Keratinocyte (primary cell): ENCODE results near the gene FRY.

ENCODE experiments used
- EZH2 ChIP-seq: IDR thresholded peaks from one replicate; pipeline ENCODE4 v1.6.1; 2012; ENCODE audit warnings: inconsistent platforms, mild to moderate bottlenecking, low read length, moderate library complexity
- TF ChIP-seq, protein P1 (sequence below), 3 experiments: IDR thresholded peaks in 1 of 3; conservative IDR thresholded peaks in 1 of 3; optimal IDR thresholded peaks in 1 of 3; 2 replicates in 2 of 3; 3 replicates in 1 of 3; pipeline versions ENCODE3 to v1.5.1; 2011; ENCODE audit warnings: low read length in 3 of 3, mild to moderate bottlenecking in 3 of 3, moderate library complexity in 2 of 3, control low read depth in 1 of 3, inconsistent platforms in 1 of 3; ENCODE audit not compliant: insufficient read depth in 2 of 3; ENCODE audit errors: extremely low read depth in 1 of 3

DNA sequence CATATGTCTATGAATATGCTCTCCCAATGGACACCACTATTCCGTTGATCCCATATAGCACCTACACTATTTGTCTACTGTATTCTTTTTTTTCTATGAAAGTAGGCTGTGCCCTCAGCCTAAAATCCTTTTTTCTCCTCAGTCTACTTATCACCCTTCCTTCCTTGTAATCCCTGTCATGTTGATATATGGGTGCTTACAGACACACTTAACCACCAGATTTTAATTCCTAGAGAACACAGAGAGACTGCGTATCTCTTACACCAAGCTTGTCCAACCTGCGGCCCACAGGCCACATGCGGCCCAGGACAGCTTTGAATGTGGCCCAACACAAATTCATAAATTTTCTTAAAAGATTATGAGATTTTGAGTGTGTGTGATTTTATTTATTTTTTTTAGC lies 182.5 kb downstream of the FRY start:
- TF ChIP-seq, protein P1, sequence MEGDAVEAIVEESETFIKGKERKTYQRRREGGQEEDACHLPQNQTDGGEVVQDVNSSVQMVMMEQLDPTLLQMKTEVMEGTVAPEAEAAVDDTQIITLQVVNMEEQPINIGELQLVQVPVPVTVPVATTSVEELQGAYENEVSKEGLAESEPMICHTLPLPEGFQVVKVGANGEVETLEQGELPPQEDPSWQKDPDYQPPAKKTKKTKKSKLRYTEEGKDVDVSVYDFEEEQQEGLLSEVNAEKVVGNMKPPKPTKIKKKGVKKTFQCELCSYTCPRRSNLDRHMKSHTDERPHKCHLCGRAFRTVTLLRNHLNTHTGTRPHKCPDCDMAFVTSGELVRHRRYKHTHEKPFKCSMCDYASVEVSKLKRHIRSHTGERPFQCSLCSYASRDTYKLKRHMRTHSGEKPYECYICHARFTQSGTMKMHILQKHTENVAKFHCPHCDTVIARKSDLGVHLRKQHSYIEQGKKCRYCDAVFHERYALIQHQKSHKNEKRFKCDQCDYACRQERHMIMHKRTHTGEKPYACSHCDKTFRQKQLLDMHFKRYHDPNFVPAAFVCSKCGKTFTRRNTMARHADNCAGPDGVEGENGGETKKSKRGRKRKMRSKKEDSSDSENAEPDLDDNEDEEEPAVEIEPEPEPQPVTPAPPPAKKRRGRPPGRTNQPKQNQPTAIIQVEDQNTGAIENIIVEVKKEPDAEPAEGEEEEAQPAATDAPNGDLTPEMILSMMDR (optimal IDR thresholded peaks at IDR 0.05 in 1 of 3, IDR thresholded peaks at IDR 0.05 in 1 of 3, conservative IDR thresholded peaks at IDR 0.05 in 1 of 3; ENCODE audit: extremely low read depth in 1 of 3, insufficient read depth in 2 of 3, low read length in 3 of 3), result no peak
- TF ChIP-seq EZH2, result no peak
